Right ventricle myocardium inferior (tissue), 1 donor: ENCODE results near the gene UBTD1. TPM values are rescaled to one million over a fixed set of nuclear protein-coding genes. Genes with fewer than 3 reads are reported as not detected.
A peak's percentile ranks its signal among the peaks of the same experiment; 100 is the strongest.
"Not testable (repeated sequence)": the region's sequence is repeated elsewhere in the genome, so short reads cannot be mapped to it uniquely, and the experiment has no call there.

Source experiments
- ATAC-seq: fragments of 200-7000 bp; cut with Tn5 transposase; one replicate; pipeline ENCODE4 v1.9.1; 2020; ENCODE audit warnings: mild to moderate bottlenecking, moderate library complexity
- DNase-seq: peaks from one replicate; pipeline ENCODE4 v3.0.0; 2021; ENCODE audit errors: missing footprints
- intact Hi-C: fragments of 100-400 bp; cut with DNase I; formaldehyde crosslinking; loops from one replicate; pipeline ENCODE4 v1.11.0; 2022
- total RNA-seq: library from RNA; stranded (reverse); fragmentation: NEBNext Ultra II Directional; extraction: Animal tissue kit (Norgen Biotek cat#: 25700); gene quantifications from one replicate; pipeline ENCODE4 v1.2.1, GENCODE V29; 2021
- donor health status: DM: no; HTN: yes; CAD: no; lungs with severe emphysema.

The UBTD1 gene
- total RNA-seq, 1 donor from 2014 or later = 26.6 TPM

DNA sequence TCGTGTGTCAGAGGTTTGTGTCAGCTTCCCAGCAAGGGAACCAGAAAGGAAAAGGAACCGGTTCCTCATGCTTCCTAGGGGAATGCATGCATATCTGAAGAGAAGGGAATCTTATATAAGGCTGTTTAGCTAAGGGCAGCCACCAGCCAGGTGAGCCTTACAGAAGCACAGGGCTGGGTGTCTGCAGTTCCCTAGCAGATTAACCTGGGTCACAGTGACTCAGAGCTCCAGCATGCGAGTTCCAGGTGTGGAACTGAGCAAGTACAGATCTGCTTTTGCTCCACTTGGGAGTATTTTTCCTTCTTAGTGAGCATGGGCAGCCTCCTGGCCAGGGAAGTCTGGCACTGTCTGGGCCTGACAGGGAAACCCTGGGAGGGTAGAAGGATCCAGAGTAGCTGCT lies 72.9 kb downstream of the UBTD1 start:
- intact Hi-C loops = loop anchor here (1.0 kb wide), 1 partner anchor 41 kb away; no protein-coding TSS in a partner anchor
- DNase-seq (no peak), ATAC-seq (no peak)

DNA sequence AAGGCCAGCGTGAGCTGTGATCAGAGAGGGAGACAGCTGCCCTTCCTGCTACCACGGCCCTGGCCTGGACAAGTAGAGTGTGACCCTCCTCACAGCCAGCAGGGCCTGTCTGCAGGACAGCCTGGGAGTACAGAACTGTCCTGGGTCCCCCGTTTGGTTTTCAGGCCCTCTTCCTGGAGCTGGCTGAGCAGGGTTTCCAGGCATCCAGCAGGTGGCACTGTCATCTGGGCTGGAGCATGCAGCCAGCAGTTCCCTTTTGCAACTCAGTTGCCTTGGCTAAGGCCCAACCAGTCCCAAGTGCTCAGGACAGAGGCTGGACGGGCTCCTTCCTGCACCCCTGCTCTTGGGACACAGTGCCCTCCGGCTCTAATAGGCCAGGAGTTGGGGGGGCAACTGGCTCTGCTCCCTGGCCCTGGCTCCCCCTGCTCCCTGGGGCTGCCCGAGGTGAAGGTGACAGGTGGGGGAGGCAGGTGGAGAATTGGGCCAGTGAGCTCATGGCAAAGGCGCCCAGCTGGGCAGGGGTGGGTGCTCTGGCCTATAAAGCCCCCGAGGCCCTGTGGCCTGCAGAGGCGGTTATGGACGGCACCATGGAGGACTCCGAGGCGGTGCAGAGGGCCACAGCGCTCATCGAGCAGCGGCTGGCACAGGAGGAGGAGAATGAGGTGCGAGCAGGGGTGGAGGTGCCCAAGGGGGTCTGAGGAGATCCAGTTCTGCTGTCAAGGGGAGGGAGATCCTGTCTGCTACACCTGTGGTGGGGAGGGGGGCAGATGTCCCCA lies 73.7 kb downstream of the UBTD1 start, which contains the start of gene ANKRD2:
ANKRD2 (plus strand) TSS at position 566 of the 776 bp plus-strand sequence; CDS start at position 576, 10 bp downstream.
- DNase-seq = peak; percentile 85
- peak; percentile 70 for ATAC-seq
- intact Hi-C loops = loop anchor here (1.0 kb wide), 1 partner anchor 40 kb away; no protein-coding TSS in a partner anchor

DNA sequence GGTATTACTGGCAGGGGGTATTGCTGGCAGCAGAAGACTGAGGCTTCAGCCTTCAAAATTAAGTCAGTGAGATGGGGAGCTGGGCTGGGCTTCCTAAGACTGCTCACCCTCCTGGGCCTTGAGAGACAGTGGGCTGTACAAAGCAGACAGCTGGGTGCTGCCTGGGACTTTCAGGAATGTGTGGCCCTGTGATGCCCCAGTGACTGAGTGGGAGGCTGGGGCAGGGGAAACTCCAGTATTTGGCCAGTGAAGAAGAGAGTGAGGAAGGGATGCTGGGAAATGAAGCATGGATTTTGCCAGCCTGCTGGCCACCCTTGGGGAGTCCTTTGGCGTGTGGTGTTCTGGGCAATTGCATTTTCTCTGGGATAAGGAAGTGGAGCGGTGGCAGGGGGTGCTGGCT lies 74.3 kb downstream of the UBTD1 start:
- ATAC-seq (no peak), DNase-seq (peak; percentile 14)
- intact Hi-C loops = no loop called here

DNA sequence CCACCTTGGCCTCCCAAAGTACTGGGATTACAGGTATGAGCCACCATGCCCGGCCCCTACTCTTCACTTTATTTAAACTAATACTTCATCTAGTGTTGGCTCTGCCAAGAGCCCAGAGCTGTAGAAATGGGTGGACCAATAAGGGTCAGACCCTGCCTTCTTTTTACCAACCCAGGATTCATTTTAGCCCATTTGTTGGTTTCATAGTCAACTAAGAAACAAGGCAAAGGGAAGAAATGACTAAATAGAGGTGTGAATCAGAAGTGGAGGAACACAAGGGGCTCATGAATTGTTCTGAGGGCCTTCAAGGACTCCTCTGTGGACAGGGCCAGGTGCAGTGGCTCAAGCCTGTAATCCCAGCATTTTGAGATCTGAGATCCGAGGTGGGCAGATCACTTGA lies 74.9 kb downstream of the UBTD1 start:
- no peak for ATAC-seq
- intact Hi-C loops = no loop called here
- DNase-seq = no peak

DNA sequence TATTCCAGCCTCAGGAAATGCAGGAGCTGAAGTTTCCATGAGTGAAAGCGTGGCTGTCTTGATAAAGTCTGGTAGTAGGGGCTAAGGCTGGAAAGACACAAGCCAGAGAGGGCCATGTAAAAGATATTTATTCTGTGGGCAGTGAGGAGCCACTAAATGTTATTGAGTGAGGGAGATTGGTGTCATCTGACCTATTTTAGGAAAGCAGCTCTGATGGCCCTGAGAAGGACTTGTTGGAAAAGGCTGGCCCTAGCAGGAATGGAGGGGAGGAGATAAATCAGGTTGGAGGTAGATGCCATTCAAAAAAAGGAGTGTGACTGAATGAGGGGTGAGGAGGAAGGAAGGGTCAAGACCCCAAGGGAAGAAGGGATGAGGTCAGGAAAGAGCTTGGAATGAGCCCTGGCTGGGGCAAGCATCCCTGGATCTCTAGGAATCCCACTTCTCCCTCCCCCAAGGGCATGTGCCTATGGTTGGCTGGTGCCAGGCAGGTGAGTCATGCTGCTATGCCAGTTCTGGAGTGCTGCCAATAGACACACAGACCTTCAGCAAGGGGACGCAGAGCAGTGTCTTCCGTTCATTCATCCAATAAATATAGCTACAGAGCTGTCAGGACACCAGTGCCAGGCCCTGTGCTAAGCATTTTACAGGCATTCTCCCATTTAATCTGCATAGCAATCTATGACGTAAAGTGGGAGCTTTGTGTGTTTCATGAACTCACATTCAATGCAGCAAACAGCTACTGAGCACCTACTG lies 75.8 kb downstream of the UBTD1 start:
- peak; percentile 62 for ATAC-seq
- intact Hi-C loops = no loop called here

DNA sequence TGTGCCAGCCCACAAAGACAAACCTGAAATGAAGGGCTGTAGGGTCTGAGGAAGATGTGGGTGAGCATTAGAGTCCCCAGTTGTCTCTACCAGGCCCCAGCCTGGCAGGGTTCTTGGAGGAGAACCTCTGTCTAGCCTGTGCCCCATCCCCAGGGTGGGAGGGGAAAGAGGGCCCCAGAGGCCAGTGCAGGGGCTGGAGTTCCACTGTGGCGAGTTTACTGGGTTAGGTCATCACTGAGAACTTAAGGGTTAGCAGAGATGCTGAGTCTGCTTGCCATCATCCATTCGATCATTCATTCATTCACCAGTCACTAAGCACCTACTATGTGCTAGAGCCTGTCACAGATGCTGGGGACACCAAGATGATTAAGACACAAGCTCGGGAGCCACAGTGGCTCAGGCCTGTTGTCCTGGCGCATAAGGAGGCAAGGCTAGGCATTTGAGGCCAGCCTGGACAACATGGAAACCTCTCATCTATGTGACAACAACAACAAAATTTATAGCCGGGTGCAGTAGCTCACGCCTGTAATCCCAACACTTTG lies 76.5 kb downstream of the UBTD1 start:
- DNase-seq = peak; percentile 43

More for the DNA sequence above, 75.8 kb downstream of the UBTD1 start:
- DNase-seq = no peak

DNA sequence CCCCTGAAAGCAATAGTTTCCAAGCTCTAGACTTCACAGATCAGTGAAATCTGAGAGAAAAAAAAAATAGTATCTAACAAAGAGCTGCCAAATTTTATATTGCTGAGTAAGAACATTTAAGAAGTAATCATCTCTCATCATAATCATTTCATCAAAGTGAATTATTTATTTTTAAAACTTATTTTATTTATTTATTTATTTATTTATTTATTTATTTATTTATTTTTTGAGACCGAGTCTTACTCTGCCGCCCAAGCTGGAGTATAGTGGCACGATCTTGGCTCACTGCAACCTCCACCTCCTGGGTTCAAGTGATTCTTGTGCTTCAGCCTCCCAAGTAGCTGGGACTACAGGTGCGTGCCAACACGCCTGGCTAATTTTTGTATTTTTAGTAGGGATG lies 77.8 kb downstream of the UBTD1 start:
- ATAC-seq, intact Hi-C loops, DNase-seq: not testable (repeated sequence)

More for the DNA sequence above, 76.5 kb downstream of the UBTD1 start:
- intact Hi-C loops = no loop called here
- ATAC-seq = no peak

DNA sequence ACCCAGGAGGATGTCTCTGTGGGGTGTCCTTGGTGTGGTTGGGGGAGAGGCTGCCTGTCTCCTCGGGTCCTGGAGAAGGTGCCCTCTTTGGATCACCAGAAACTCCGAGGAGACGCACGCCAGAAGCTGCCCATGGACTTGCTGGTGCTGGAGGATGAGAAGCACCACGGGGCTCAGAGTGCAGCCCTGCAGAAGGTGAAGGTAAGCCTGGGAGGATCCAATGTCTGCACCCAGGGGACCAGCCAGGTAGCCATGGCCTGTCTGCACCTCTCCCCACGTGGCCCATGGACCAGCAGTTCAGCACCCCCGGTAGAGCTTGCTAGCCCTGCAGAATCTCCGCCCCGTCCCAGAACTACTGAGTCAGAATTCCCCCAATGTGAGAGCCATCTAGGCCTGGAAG lies 79.0 kb downstream of the UBTD1 start:
- intact Hi-C loops = no loop called here

DNA sequence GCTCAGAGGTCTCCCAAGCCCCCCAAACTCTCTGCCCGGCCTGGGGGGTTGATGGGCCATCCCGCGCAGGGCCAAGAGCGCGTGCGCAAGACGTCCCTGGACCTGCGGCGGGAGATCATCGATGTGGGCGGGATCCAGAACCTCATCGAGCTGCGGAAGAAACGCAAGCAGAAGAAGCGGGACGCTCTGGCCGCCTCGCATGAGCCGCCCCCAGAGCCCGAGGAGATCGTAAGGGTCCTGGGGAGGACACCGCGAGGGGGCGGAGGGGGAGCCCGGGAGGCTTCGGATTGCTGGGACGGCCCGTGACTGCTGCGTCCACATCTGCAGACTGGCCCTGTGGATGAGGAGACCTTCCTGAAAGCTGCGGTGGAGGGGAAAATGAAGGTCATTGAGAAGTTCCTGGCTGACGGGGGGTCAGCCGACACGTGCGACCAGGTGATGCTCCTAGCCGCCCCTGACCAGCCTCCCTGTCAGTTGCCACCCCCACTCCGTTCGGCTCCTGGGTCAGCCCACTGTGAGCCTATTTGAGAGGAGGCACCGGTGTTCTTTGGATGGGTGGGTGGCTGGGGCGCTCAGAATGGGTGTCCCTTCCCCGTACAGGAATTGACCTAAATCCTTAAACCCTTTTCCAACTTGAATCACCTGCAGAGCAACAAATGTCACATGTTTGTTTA lies 79.6 kb downstream of the UBTD1 start:
- intact Hi-C loops = no loop called here
- DNase-seq (no peak), ATAC-seq (no peak)

More for the DNA sequence above, 79.0 kb downstream of the UBTD1 start:
- ATAC-seq = no peak
- no peak for DNase-seq

DNA sequence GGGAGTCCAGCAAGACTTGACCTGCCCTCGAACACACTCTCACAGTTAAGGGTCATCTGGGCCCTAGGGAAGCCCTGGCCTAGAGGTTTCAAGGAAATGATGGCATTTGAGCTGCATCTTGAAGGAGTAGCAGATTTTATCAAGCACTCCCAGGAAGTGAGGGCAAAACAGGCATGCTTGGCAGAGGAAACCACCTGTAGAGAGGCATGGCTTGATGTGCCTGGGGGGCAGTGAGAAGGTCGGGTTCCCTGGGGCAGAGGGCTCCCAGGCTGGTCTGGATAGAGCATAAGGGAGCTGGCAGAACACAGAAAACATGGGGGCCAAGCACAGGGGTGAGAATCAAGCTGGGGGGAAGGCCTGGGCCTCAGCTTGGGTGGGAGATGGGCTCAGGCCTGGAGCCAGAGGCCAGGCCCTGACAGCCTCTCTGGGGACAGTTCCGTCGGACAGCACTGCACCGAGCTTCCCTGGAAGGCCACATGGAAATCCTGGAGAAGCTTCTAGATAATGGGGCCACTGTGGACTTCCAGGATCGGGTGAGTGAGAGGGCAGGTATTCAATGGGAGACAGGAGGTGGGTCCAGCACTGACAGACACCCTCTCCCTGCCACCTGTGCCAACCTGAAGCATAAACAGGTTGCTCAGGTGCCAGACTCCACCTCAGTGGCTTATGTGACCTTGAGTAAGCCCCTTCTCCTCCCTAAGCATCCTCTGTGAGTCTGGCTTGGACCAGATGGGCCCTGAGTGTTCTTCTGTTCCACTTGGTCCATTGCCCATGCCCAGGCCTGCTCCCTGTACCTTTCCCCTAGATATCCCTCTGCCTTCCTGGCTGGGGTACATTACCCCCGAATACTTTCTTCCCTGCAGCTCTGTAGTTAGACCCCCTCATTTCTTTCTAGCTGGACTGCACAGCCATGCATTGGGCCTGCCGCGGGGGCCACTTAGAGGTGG lies 82.0 kb downstream of the UBTD1 start:
- no peak for ATAC-seq
- no peak for DNase-seq
- intact Hi-C loops = no loop called here

DNA sequence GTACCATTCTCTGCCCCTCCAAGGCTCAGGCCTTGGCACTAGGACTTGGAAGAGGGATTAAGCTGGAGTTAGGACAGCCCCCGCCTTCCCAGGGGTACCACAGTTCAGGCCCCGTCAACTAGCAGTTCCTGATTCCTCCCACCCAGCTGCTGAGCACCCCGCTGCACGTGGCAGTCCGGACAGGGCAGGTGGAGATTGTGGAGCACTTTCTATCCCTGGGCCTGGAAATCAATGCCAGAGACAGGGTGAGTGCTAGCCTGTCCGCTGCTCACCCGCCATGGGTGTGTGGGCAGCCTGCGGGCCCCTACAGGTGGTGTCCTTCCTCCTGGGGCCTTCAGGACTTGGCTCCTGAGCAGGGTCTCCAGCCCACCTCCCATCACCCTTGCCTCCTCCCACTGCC lies 83.4 kb downstream of the UBTD1 start:
- ATAC-seq (no peak), DNase-seq (no peak)
- intact Hi-C loops = no loop called here

DNA sequence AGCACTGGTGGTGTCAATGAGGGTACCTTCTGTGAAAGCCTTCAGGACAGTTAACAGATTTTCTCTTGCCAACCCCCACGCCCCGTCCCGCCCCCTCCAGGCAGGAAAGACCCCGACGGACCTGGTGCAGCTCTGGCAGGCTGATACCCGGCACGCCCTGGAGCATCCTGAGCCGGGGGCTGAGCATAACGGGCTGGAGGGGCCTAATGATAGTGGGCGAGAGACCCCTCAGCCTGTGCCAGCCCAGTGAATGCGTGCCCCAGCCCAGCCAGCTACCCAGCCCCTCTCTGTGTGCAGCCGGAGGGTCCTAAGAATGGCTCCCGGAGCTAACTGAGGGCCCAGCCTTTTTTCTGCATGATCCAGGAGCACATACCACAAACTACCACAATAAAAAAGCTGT lies 84.8 kb downstream of the UBTD1 start:
- DNase-seq (no peak), ATAC-seq (no peak)
- intact Hi-C loops = no loop called here

DNA sequence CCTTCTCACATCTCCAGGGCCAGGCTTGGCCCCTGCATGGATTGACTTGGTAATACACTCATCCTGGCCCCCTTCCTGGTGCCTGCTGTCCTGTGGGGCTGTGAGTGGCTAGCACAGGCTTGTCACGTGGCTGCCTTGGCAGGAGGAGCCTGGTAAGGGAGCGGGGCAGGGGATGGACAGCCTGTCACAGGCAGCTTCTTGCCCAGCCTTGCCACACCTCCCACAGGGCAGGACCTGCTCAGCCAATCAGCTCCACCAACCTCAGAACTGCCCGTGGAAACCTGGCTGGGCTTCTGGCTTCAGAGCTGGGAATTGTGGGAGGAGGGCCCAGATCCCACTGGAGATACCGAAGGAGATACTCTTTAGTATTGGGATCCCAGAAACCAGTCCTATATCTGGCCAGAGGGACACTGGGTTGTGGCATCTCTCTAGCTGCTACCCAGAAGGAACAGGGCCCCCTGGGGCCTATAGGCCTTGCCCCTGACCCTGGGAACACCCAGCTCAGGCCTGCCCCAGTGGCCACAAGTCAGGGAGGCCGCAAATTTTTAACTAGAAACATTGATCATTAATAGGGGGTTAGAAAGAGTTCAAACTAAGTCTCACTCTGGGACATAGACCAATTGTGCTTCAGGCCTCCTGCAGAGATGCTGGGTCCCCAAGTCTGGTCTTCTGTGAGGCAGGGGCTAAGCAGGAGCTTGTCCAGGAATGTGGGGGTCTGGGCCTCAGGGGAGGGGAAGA lies 85.5 kb downstream of the UBTD1 start, which contains the start of gene HOGA1:
HOGA1 (plus strand) TSS at position 330 of the 738 bp plus-strand sequence; CDS start at position 645, 315 bp downstream.
- DNase-seq (peak; percentile 87), ATAC-seq (peak; percentile 94)
- intact Hi-C loops = loop anchor here (1.0 kb wide), 1 partner anchor 12 kb away; no protein-coding TSS in a partner anchor

DNA sequence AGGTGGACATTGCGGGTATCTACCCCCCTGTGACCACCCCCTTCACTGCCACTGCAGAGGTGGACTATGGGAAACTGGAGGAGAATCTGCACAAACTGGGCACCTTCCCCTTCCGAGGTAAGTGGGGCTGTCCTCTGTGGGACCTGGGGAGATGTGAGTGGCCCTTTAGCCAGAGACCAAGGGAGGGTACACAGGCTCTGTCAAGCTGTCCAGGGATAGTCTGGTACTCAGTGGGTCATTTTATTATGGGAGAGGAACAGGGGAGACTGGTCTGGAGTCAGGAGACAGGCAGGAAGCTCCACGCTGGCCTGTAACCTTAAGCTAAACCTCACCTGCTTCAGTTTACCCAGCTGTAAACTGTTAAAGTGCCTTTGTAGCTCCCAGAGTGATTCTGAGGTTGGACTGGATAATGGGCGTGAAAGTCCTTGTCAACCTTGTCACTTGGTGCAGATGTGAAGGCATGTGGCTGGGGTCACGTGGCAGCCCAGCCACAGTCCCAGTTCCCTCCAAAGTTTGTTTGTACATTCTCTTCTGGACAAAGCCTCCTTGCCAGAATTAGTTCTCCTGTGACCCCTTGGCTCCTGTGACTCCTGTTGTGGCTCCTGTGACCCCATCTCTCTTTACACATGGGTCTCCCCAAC lies 86.2 kb downstream of the UBTD1 start:
- peak; percentile 51 for ATAC-seq
- intact Hi-C loops = loop anchor here (1.0 kb wide), 2 partner anchors 11 to 24 kb away; no protein-coding TSS in a partner anchor

DNA sequence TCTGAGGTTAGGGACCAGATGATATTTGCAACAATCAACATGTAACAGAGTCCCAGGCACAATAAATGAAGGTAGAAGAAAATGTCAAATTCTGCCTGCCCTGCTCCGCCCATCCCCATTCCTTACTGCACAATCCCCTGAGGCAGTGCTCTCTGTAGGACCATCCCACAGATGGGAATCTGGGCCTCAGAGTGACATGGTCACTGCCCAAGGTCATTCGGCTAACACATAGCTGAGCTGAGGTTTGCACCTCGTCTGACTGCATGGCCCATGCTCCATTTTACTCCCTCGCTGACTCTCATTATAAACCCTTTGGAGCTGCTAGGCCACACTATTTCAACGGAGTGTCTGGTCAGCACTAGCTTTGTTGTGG lies 86.7 kb downstream of the UBTD1 start:
- DNase-seq (no peak), ATAC-seq (no peak)
- intact Hi-C loops = loop anchor here (1.0 kb wide), 1 partner anchor 24 kb away; no protein-coding TSS in a partner anchor

More for the DNA sequence above, 86.2 kb downstream of the UBTD1 start:
- no peak for DNase-seq

DNA sequence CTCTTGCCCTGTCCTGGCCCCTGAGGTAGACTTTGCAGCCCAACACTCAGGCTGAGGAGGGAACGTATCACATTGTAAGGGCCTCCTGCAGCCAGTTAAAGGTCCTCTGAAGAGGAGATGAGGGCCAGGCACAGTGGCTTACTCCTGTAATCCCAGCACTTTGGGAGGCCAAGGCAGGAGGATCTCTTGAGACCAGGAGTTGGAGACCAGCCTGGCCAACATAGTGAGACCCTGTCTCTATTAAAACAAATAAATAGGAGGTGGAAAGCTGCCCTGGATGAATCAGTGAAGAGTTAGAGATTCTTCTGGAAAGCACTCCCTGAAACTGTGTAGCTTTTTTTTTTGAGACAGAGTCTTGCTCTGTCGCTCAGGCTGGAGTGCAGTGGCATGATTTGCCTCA lies 88.5 kb downstream of the UBTD1 start:
- ATAC-seq (no peak), DNase-seq (no peak)
- intact Hi-C loops = no loop called here

DNA sequence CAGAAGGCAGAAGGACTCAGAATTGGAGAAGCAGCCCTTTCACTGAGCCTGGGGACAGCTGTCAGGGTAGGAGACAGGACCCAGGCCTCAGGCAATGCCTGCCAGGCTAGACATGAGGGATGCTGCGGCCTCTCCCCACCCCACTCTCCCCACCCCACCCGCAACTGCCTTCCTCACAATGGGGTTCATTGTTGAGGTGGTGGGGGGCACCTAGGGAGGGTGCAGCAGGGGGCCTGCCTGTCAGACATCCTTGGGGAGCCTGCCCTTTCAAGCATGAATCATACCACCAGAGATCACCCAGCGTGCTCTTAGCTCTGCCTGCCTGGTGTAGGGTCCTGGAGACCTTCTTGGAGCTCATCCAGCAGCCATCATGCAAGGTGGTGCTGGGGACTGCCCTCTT lies 90.8 kb downstream of the UBTD1 start, which contains the start of gene C10orf62:
C10orf62 (plus strand) TSS at position 243 of the 400 bp plus-strand sequence. CDS start 177 bp downstream, outside the sequence.
- ATAC-seq = no peak
- intact Hi-C loops = no loop called here
- DNase-seq = no peak
